ENCODE measurements around the gene PAIP2.
"Not testable (repeated sequence)": the region's sequence is repeated elsewhere in the genome, so short reads cannot be mapped to it uniquely, and the experiment has no call there.

PAIP2 gene

GRCh38 chr5:139354186-139354585 is 12.5 kb downstream of the PAIP2 start:
- no peak for DNase-seq (ENCODE audit: low spot score)
- Histone ChIP-seq H3K27ac (no peak overlapping the region), H3K4me3 (no peak overlapping the region)
- TF ChIP-seq CTCF (IDR thresholded peaks at IDR 0.05) = no peak

- not testable (repeated sequence) for H3K27ac ChIP-seq; H3K4me3 ChIP-seq; DNase-seq (ENCODE audit: low spot score)
Observed at GRCh38 chr5:139355900-139356299, 14.2 kb downstream of the PAIP2 start.

GRCh38 chr5:139358064-139358463 is 16.4 kb downstream of the PAIP2 start:
- Histone ChIP-seq H3K27ac (no peak overlapping the region), H3K4me3 (no peak overlapping the region)
- no peak for TF ChIP-seq CTCF (IDR thresholded peaks at IDR 0.05)
- no peak for DNase-seq (ENCODE audit: low spot score)

- TF ChIP-seq CTCF (IDR thresholded peaks at IDR 0.05) = no peak
- no peak for DNase-seq (ENCODE audit: low spot score)
- H3K27ac ChIP-seq = no peak overlapping the region
- no peak overlapping the region for H3K4me3 ChIP-seq
Observed at GRCh38 chr5:139360384-139360783, 18.7 kb downstream of the PAIP2 start.

GRCh38 chr5:139361835-139362429 is 20.3 kb downstream of the PAIP2 start:
- Histone ChIP-seq H3K4me3 (no peak overlapping the region), H3K27ac (no peak overlapping the region)
- DNase-seq (ENCODE audit: low spot score) = no peak
- TF ChIP-seq CTCF (IDR thresholded peaks at IDR 0.05) = no peak

GRCh38 chr5:139363937-139364336 is 22.3 kb downstream of the PAIP2 start:
- no peak for TF ChIP-seq CTCF (IDR thresholded peaks at IDR 0.05)
- no peak overlapping the region for H3K27ac ChIP-seq
- no peak for DNase-seq (ENCODE audit: low spot score)
- H3K4me3 ChIP-seq = no peak overlapping the region

GRCh38 chr5:139364466-139364865 is 22.8 kb downstream of the PAIP2 start:
- Histone ChIP-seq H3K27ac (no peak overlapping the region), H3K4me3 (no peak overlapping the region)
- DNase-seq (ENCODE audit: low spot score) = no peak
- no peak for TF ChIP-seq CTCF (IDR thresholded peaks at IDR 0.05)

GRCh38 chr5:139368613-139369012 is 27.0 kb downstream of the PAIP2 start:
- no peak for DNase-seq (ENCODE audit: low spot score)
- no peak for TF ChIP-seq CTCF (IDR thresholded peaks at IDR 0.05)
- H3K4me3 ChIP-seq = no peak overlapping the region
- no peak overlapping the region for H3K27ac ChIP-seq
